HepG2 (cell line): ENCODE measurements around the gene NFE2. TPM values are rescaled to one million over a fixed set of nuclear protein-coding genes. Genes with fewer than 3 reads are reported as not detected.
A peak's percentile ranks its signal among the peaks of the same experiment; 100 is the strongest.

Experiments used
- CREB1 ChIP-seq, 2 experiments: fragments of 450-650 bp in 1 of 2; IDR thresholded peaks; 2 replicates each; pipeline ENCODE4 v1.6.1; 2016 to 2017; ENCODE audit warnings: control low read depth in 1 of 2, mild to moderate bottlenecking in 1 of 2, missing compliant biosample characterization in 1 of 2, missing genetic modification characterization in 1 of 2
- HOXA5 ChIP-seq: sonication (generic); formaldehyde crosslinking; IDR thresholded peaks from 2 replicates; pipeline ENCODE4 v1.4.0; 2020; ENCODE audit warnings: missing genetic modification reagents
- JUN ChIP-seq: sonication (generic); formaldehyde crosslinking; IDR thresholded peaks from 2 replicates; pipeline ENCODE4 v1.4.0; 2020; ENCODE audit warnings: mild to moderate bottlenecking, missing genetic modification reagents
- MED8 ChIP-seq: sonication (generic); formaldehyde crosslinking; IDR thresholded peaks from 2 replicates; pipeline ENCODE4 v1.8.1; 2023; ENCODE audit warnings: mild to moderate bottlenecking, missing genetic modification reagents; ENCODE audit not compliant: insufficient replicate concordance
- NFE2L1 ChIP-seq: sonication (generic); formaldehyde crosslinking; IDR thresholded peaks from 2 replicates; pipeline ENCODE4 v1.4.0; 2020; ENCODE audit warnings: missing genetic modification reagents, mild to moderate bottlenecking, borderline replicate concordance
- SAFB2 ChIP-seq: sonication (generic); formaldehyde crosslinking; IDR thresholded peaks from 2 replicates; pipeline ENCODE4 v1.5.1; 2020; ENCODE audit warnings: missing genetic modification reagents, low read depth, mild to moderate bottlenecking, borderline replicate concordance
- SATB2 ChIP-seq: sonication (generic); formaldehyde crosslinking; IDR thresholded peaks from 2 replicates; pipeline ENCODE4 v1.5.0; 2020; ENCODE audit warnings: missing genetic modification reagents
- SKI ChIP-seq: fragments of 450-650 bp; IDR thresholded peaks from one replicate; pipeline ENCODE4 v1.6.1; 2018; ENCODE audit warnings: mild to moderate bottlenecking; ENCODE audit not compliant: partially characterized antibody
- SMC3 ChIP-seq: IDR thresholded peaks from 2 replicates; pipeline ENCODE4 v1.6.1; 2011; ENCODE audit warnings: low read length, improper control_type of control experiment
- TGIF2 ChIP-seq: IDR thresholded peaks from 2 replicates; pipeline ENCODE4 v1.6.1; 2016; ENCODE audit warnings: control low read depth, missing compliant biosample characterization
- ZC3H13 ChIP-seq: sonication (generic); formaldehyde crosslinking; IDR thresholded peaks from 2 replicates; pipeline ENCODE4 v1.8.1; 2023; ENCODE audit warnings: mild to moderate bottlenecking, missing genetic modification reagents, moderate library complexity
- ZNF260 ChIP-seq: sonication (generic); formaldehyde crosslinking; IDR thresholded peaks from 2 replicates; pipeline ENCODE4 v1.4.0; 2020; ENCODE audit warnings: missing genetic modification reagents, low read depth, mild to moderate bottlenecking, borderline replicate concordance
- ZNF703 ChIP-seq: sonication (generic); formaldehyde crosslinking; IDR thresholded peaks from 2 replicates; pipeline ENCODE4 v1.5.1; 2020; ENCODE audit warnings: missing genetic modification reagents, mild to moderate bottlenecking, moderate library complexity, borderline replicate concordance
- polyA plus RNA-seq, 8 experiments: library from polyadenylated mRNA; depleted of rRNA in 3 of 8; stranded (reverse) in 7 of 8; unstranded in 1 of 8; fragments of >200 nt; fragmentation: Illumina TruSeq in 4 of 8; extraction: Trizol in 4 of 8; gene quantifications; 2 replicates each; pipeline versions ENCODE4 v1.2.1 to v1.2.3, GENCODE V29; 2011 to 2016; ENCODE audit warnings: low read depth in 4 of 8, missing spikeins in 1 of 8, mixed read lengths in 1 of 8; ENCODE audit not compliant: insufficient read depth in 1 of 8
- total RNA-seq, 5 experiments: library from RNA; depleted of rRNA; stranded (reverse); fragments of >200 nt; fragmentation: Illumina TruSeq; extraction: Trizol; gene quantifications; 2 replicates each; pipeline ENCODE4 v1.2.3, GENCODE V29; 2016; ENCODE audit warnings: low read depth in 1 of 5
- TF ChIP-seq, protein P1 (sequence below): sonication (generic); formaldehyde crosslinking; IDR thresholded peaks from 2 replicates; pipeline ENCODE4 v1.5.1; 2020; ENCODE audit warnings: missing genetic modification reagents, mild to moderate bottlenecking, borderline replicate concordance
- TF ChIP-seq, protein P2 (sequence below): IDR thresholded peaks from 2 replicates; pipeline ENCODE4 v1.6.1; 2016
- TF ChIP-seq, protein P3 (sequence below): sonication (generic); formaldehyde crosslinking; conservative IDR thresholded peaks from 2 replicates; pipeline ENCODE4 v1.8.0; 2022; ENCODE audit warnings: mild to moderate bottlenecking, moderate library complexity, missing genetic modification reagents
- TF ChIP-seq, protein P4 (sequence below): sonication (generic); formaldehyde crosslinking; IDR thresholded peaks from 2 replicates; pipeline ENCODE4 v1.4.0; 2020; ENCODE audit warnings: low read depth, mild to moderate bottlenecking, missing genetic modification reagents
- TF ChIP-seq, protein P5 (sequence below): sonication (generic); formaldehyde crosslinking; IDR thresholded peaks from 2 replicates; pipeline ENCODE4 v1.8.1; 2023; ENCODE audit warnings: missing genetic modification reagents, mild to moderate bottlenecking, borderline replicate concordance
- TF ChIP-seq, protein P6 (sequence below): sonication (generic); formaldehyde crosslinking; conservative IDR thresholded peaks from 2 replicates; pipeline ENCODE4 v1.8.0; 2022; ENCODE audit warnings: missing genetic modification reagents

NFE2 gene
- total and polyA plus RNA-seq, 2 of the 13 experiments (the other 11 are each of a cell fraction or from before 2014, with no cell fraction given), result 4.5 to 7.8 TPM

DNA sequence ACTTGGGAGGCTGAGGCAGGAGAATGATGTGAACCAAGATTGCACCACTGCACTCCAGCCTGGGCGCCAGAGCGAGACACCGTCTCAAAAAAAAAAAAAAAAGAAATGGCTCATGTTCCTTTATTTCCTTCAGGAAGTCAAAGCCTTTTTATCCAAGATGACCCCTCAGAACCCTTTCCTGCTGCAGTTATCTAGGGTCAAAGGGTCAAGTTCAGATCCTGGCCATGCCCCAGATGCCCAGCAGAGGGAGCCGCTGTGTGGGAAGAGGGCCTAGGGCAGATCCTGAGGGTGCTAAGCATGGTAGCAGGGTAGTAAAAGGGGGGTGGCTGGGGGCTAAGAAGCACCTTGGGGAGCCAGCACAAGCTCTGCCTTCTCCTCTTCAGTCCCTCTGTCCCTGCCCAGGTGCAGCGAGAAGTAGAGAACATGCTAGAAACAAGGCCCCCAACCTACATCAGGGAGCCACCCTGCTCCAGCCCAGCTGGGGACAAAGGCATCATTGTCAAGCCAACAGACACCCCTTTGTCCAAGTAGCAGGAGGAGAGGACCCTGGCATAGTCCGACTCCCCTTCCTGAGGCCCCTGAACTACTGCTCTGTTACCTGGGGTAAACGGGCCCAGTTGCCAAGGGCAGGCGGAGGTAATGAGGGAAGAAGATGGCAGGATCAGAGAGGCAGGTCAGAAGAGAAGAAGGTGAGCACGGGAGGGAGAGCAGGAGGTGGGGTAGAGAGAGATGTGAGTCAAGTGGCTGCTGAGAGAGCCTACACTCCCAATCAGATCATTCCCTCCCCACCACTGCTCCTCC is 6.5 kb downstream of the NFE2 start (continued):
- TF ChIP-seq SMC3 (peak; percentile 94), SKI (peak; percentile 88), NFE2L1 (CRISPR knock-in tag) (no peak), MED8 (peak; percentile 46), SAFB2 (CRISPR knock-in tag) (no peak; the same call in 1 of the 2 replicates), CREB1 (IDR thresholded peaks at IDR 0.05) (no peak), CREB1 (CRISPR knock-in tag; IDR thresholded peaks at IDR 0.05) (no peak), HOXA5 (CRISPR knock-in tag) (no peak), JUN (CRISPR knock-in tag) (no peak), TGIF2 (CRISPR knock-in tag) (peak; percentile 66), SATB2 (CRISPR knock-in tag) (no peak), ZNF703 (CRISPR knock-in tag) (peak; percentile 42; the same call in 1 of the 2 replicates), ZNF260 (CRISPR knock-in tag) (no peak), ZC3H13 (peak; percentile 60; the same call in 1 of the 2 replicates)
- TF ChIP-seq, protein P1, sequence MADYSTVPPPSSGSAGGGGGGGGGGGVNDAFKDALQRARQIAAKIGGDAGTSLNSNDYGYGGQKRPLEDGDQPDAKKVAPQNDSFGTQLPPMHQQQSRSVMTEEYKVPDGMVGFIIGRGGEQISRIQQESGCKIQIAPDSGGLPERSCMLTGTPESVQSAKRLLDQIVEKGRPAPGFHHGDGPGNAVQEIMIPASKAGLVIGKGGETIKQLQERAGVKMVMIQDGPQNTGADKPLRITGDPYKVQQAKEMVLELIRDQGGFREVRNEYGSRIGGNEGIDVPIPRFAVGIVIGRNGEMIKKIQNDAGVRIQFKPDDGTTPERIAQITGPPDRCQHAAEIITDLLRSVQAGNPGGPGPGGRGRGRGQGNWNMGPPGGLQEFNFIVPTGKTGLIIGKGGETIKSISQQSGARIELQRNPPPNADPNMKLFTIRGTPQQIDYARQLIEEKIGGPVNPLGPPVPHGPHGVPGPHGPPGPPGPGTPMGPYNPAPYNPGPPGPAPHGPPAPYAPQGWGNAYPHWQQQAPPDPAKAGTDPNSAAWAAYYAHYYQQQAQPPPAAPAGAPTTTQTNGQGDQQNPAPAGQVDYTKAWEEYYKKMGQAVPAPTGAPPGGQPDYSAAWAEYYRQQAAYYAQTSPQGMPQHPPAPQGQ, result no peak
- TF ChIP-seq, protein P2, sequence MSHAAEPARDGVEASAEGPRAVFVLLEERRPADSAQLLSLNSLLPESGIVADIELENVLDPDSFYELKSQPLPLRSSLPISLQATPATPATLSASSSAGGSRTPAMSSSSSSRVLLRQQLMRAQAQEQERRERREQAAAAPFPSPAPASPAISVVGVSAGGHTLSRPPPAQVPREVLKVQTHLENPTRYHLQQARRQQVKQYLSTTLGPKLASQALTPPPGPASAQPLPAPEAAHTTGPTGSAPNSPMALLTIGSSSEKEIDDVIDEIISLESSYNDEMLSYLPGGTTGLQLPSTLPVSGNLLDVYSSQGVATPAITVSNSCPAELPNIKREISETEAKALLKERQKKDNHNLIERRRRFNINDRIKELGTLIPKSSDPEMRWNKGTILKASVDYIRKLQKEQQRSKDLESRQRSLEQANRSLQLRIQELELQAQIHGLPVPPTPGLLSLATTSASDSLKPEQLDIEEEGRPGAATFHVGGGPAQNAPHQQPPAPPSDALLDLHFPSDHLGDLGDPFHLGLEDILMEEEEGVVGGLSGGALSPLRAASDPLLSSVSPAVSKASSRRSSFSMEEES (CRISPR knock-in tag), result no peak; the same call in 1 of the 2 replicates
- TF ChIP-seq, protein P3, sequence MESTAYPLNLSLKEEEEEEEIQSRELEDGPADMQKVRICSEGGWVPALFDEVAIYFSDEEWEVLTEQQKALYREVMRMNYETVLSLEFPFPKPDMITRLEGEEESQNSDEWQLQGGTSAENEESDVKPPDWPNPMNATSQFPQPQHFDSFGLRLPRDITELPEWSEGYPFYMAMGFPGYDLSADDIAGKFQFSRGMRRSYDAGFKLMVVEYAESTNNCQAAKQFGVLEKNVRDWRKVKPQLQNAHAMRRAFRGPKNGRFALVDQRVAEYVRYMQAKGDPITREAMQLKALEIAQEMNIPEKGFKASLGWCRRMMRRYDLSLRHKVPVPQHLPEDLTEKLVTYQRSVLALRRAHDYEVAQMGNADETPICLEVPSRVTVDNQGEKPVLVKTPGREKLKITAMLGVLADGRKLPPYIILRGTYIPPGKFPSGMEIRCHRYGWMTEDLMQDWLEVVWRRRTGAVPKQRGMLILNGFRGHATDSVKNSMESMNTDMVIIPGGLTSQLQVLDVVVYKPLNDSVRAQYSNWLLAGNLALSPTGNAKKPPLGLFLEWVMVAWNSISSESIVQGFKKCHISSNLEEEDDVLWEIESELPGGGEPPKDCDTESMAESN (CRISPR knock-in tag), result 0 out of 2 replicates have a peak, but pooled peaks have one; percentile 71
- TF ChIP-seq, protein P4, sequence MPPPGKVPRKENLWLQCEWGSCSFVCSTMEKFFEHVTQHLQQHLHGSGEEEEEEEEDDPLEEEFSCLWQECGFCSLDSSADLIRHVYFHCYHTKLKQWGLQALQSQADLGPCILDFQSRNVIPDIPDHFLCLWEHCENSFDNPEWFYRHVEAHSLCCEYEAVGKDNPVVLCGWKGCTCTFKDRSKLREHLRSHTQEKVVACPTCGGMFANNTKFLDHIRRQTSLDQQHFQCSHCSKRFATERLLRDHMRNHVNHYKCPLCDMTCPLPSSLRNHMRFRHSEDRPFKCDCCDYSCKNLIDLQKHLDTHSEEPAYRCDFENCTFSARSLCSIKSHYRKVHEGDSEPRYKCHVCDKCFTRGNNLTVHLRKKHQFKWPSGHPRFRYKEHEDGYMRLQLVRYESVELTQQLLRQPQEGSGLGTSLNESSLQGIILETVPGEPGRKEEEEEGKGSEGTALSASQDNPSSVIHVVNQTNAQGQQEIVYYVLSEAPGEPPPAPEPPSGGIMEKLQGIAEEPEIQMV (CRISPR knock-in tag), result peak; percentile 55; the same call in 1 of the 2 replicates
- TF ChIP-seq, protein P5, sequence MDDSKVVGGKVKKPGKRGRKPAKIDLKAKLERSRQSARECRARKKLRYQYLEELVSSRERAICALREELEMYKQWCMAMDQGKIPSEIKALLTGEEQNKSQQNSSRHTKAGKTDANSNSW (CRISPR knock-in tag), result no peak
- TF ChIP-seq, protein P6, sequence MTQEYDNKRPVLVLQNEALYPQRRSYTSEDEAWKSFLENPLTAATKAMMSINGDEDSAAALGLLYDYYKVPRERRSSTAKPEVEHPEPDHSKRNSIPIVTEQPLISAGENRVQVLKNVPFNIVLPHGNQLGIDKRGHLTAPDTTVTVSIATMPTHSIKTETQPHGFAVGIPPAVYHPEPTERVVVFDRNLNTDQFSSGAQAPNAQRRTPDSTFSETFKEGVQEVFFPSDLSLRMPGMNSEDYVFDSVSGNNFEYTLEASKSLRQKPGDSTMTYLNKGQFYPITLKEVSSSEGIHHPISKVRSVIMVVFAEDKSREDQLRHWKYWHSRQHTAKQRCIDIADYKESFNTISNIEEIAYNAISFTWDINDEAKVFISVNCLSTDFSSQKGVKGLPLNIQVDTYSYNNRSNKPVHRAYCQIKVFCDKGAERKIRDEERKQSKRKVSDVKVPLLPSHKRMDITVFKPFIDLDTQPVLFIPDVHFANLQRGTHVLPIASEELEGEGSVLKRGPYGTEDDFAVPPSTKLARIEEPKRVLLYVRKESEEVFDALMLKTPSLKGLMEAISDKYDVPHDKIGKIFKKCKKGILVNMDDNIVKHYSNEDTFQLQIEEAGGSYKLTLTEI (CRISPR knock-in tag), result no peak
